MM.1S (cell line): ENCODE data around the gene ATG14.

Source experiments
- DNase-seq: peaks from one replicate; pipeline ENCODE4 v3.0.0-alpha.2; 2015
- H2AFZ ChIP-seq: fragments of 300-600 bp; sonication (generic); 2 replicates; pipeline ENCODE4 v1.6.0; 2016; ENCODE audit warnings: antibody characterized with exemption, low read length
- H3F3A ChIP-seq: fragments of 300-600 bp; sonication (generic); 2 replicates; pipeline ENCODE4 v1.6.1; 2016; ENCODE audit warnings: mild to moderate bottlenecking, antibody characterized with exemption, low read length, moderate library complexity, mixed read lengths; ENCODE audit not compliant: insufficient read depth
- H3K27ac ChIP-seq: fragments of 300-600 bp; sonication (generic); 2 replicates; pipeline ENCODE4 v1.5.1; 2016; ENCODE audit warnings: mild to moderate bottlenecking, low read length
- H3K27me3 ChIP-seq: fragments of 300-600 bp; sonication (generic); replicated peaks from 2 replicates; pipeline ENCODE4 v1.6.0; 2016; ENCODE audit warnings: low read length; ENCODE audit not compliant: insufficient read depth
- H3K36me3 ChIP-seq: fragments of 300-600 bp; sonication (generic); replicated peaks from 2 replicates; pipeline ENCODE4 v1.6.1; 2016; ENCODE audit warnings: mild to moderate bottlenecking, low read length, mixed read lengths; ENCODE audit not compliant: insufficient read depth
- H3K4me1 ChIP-seq: fragments of 300-600 bp; sonication (generic); 2 replicates; pipeline ENCODE4 v1.6.1; 2016; ENCODE audit warnings: low read length, mixed read lengths
- H3K4me2 ChIP-seq: fragments of 300-600 bp; sonication (generic); 2 replicates; pipeline ENCODE4 v1.6.0; 2016; ENCODE audit warnings: low read depth, low read length
- H3K4me3 ChIP-seq: fragments of 300-600 bp; sonication (generic); 2 replicates; pipeline ENCODE4 v1.5.1; 2016; ENCODE audit warnings: low read length, mixed read lengths
- H3K79me2 ChIP-seq: fragments of 300-600 bp; sonication (generic); 2 replicates; pipeline ENCODE4 v1.6.1; 2016; ENCODE audit warnings: mixed run types, low read length, mixed read lengths
- H3K9ac ChIP-seq: fragments of 300-600 bp; sonication (generic); 2 replicates; pipeline ENCODE4 v1.6.1; 2016; ENCODE audit warnings: low read length, mixed read lengths
- H3K9me2 ChIP-seq: fragments of 300-600 bp; sonication (generic); replicated peaks from 2 replicates; pipeline ENCODE4 v1.6.1; 2016; ENCODE audit warnings: mild to moderate bottlenecking, low read length, mixed read lengths; ENCODE audit not compliant: insufficient read depth
- H3K9me3 ChIP-seq: fragments of 300-600 bp; sonication (generic); replicated peaks from 2 replicates; pipeline ENCODE4 v1.6.1; 2016; ENCODE audit warnings: mild to moderate bottlenecking, low read length, mixed read lengths; ENCODE audit not compliant: insufficient read depth
- H4K20me1 ChIP-seq: fragments of 300-600 bp; sonication (generic); 2 replicates; pipeline ENCODE4 v1.6.1; 2016; ENCODE audit warnings: mild to moderate bottlenecking, low read length, moderate library complexity, mixed read lengths; ENCODE audit not compliant: insufficient read depth
- CTCF ChIP-seq: fragments of 300-600 bp; sonication (generic); IDR thresholded peaks from 2 replicates; pipeline ENCODE4 v1.5.1; 2016; ENCODE audit warnings: antibody characterized with exemption, low read length, mixed read lengths
- EZH2 ChIP-seq: fragments of 300-600 bp; sonication (generic); optimal IDR thresholded peaks from 2 replicates; pipeline ENCODE3; 2017; ENCODE audit warnings: low read depth, mild to moderate bottlenecking, antibody characterized with exemption, low read length, mixed read lengths
- EZH2phosphoT487 ChIP-seq: fragments of 300-600 bp; sonication (generic); IDR thresholded peaks from 2 replicates; pipeline ENCODE4 v1.6.1; 2018; ENCODE audit warnings: antibody characterized with exemption, low read length

The ATG14 gene

GRCh38 chr14:55372423-55372822, 39.2 kb downstream of the ATG14 start:
- Histone ChIP-seq H3K4me3 (no peak overlapping the region), H3K4me1 (no peaks in the 10 kb centered on the region), H3K27ac (no peak overlapping the region), H2AFZ (no peak overlapping the region), H3K36me3 (no peaks in the 10 kb centered on the region), H3K9me3 (no peaks in the 10 kb centered on the region), H3K9ac (no peak overlapping the region), H3K79me2 (no peaks in the 10 kb centered on the region), H4K20me1 (no peaks in the 10 kb centered on the region), H3K27me3 (no peaks in the 10 kb centered on the region), H3K9me2 (no peaks in the 10 kb centered on the region), H3K4me2 (no peak overlapping the region), H3F3A (no peaks in the 10 kb centered on the region)
- TF ChIP-seq EZH2phosphoT487 (no peak), CTCF (no peak), EZH2 (no peak)
- DNase-seq, result no peak

- no peaks in the 10 kb centered on the region for H3K79me2 ChIP-seq
- DNase-seq, result no peak
- H3K27ac ChIP-seq, result no peak overlapping the region
- H3K9me3 ChIP-seq, result no peaks in the 10 kb centered on the region
- no peaks in the 10 kb centered on the region for H3K9me2 ChIP-seq
- H3K27me3 ChIP-seq, result no peaks in the 10 kb centered on the region
- no peaks in the 10 kb centered on the region for H3K4me1 ChIP-seq
- H3K9ac ChIP-seq, result no peak overlapping the region
- no peak overlapping the region for H2AFZ ChIP-seq
- no peak overlapping the region for H3K4me3 ChIP-seq
- H4K20me1 ChIP-seq, result no peaks in the 10 kb centered on the region
- H3K4me2 ChIP-seq, result no peak overlapping the region
- no peak for TF ChIP-seq CTCF
- TF ChIP-seq EZH2phosphoT487, result no peak
- TF ChIP-seq EZH2, result no peak
- no peaks in the 10 kb centered on the region for H3F3A ChIP-seq
- H3K36me3 ChIP-seq, result no peaks in the 10 kb centered on the region
Observed at GRCh38 chr14:55370883-55371455, 40.7 kb downstream of the ATG14 start.

- Histone ChIP-seq H3K9me2 (no peaks in the 10 kb centered on the region), H3K9me3 (no peaks in the 10 kb centered on the region), H3K4me2 (no peak overlapping the region), H2AFZ (no peak overlapping the region), H3K27ac (no peak overlapping the region), H3K4me1 (no peaks in the 10 kb centered on the region), H3K36me3 (no peaks in the 10 kb centered on the region), H3K4me3 (no peak overlapping the region), H3K79me2 (no peaks in the 10 kb centered on the region), H3F3A (no peaks in the 10 kb centered on the region), H3K9ac (no peak overlapping the region), H3K27me3 (no peaks in the 10 kb centered on the region), H4K20me1 (no peaks in the 10 kb centered on the region)
- no peak for DNase-seq
- TF ChIP-seq EZH2phosphoT487 (no peak), EZH2 (no peak), CTCF (no peak)
Observed at GRCh38 chr14:55366271-55366670, 45.4 kb downstream of the ATG14 start.
